Breast epithelium (tissue), 4 donors: Measurements from ENCODE around the gene IFT27. TPM values are rescaled to one million over a fixed set of nuclear protein-coding genes. Genes with fewer than 3 reads are reported as not detected.

Experiments used
- DNase-seq, 2 donors: peaks; one replicate each; pipeline ENCODE4 v3.0.0-alpha.2; 2019; ENCODE audit warnings: low spot score in 2 of 2
- H3K27ac ChIP-seq, 2 donors: fragments of 200-600 bp; sonication (generic) in 1 of 2; one replicate each; pipeline ENCODE4 v1.5.1; 2016 to 2019; ENCODE audit warnings: mild to moderate bottlenecking in 1 of 2
- H3K27me3 ChIP-seq, 2 donors: fragments of 200-600 bp; sonication (generic) in 1 of 2; one replicate each; pipeline versions ENCODE4 v1.5.1 to v1.6.0; 2017 to 2019; ENCODE audit warnings: control low read depth in 1 of 2, mild to moderate bottlenecking in 1 of 2
- H3K36me3 ChIP-seq: fragments of 200-600 bp; one replicate; pipeline ENCODE4 v1.5.1; 2019
- H3K4me1 ChIP-seq, 2 donors: fragments of 200-600 bp; sonication (generic); one replicate each; pipeline ENCODE4 v1.5.1; 2016 to 2019; ENCODE audit warnings: control low read depth in 1 of 2
- H3K4me3 ChIP-seq, 3 donors: fragments of 200-600 bp; sonication (generic); 1 replicate in 2 of 3; 2 replicates in 1 of 3; pipeline ENCODE4 v1.5.1; 2016 to 2019; ENCODE audit warnings: mild to moderate bottlenecking in 3 of 3, moderate library complexity in 2 of 3
- H3K9me3 ChIP-seq, 2 donors: fragments of 200-600 bp; sonication (generic) in 1 of 2; one replicate each; pipeline ENCODE4 v1.5.1; 2016 to 2019; ENCODE audit warnings: control low read depth in 1 of 2
- CTCF ChIP-seq, 3 donors: fragments of 450-650 bp; IDR thresholded peaks; one replicate each; pipeline ENCODE4 v1.5.1; 2016 to 2017; ENCODE audit warnings: antibody characterized with exemption in 3 of 3, mild to moderate bottlenecking in 3 of 3, moderate library complexity in 3 of 3
- POLR2A ChIP-seq: fragments of 450-650 bp; IDR thresholded peaks from one replicate; pipeline ENCODE4 v1.6.1; 2016; ENCODE audit warnings: antibody characterized with exemption, mild to moderate bottlenecking, moderate library complexity
- POLR2AphosphoS5 ChIP-seq, 3 donors: sonication (generic); formaldehyde crosslinking; IDR thresholded peaks; one replicate each; pipeline ENCODE4 v1.6.1; 2017; ENCODE audit warnings: antibody characterized with exemption in 3 of 3
- intact Hi-C: fragments of 100-400 bp; cut with DNase I; formaldehyde crosslinking; loops from one replicate; pipeline ENCODE4 v1.15.1; 2023; ENCODE audit warnings: low total_unique reads
- total RNA-seq, 3 donors: library from RNA; depleted of rRNA; stranded (reverse); fragments of >200 nt; gene quantifications; one replicate each; pipeline ENCODE4 v1.1.0, GENCODE V29; 2016

The IFT27 gene
- total RNA-seq, 3 donors from 2014 or later, result 19.0 to 23.7 (median 20.6) TPM

- peaks cover 0 to 6% of the 10 kb centered on the region in 2 donors for H3K4me1 ChIP-seq
Observed at GRCh38 chr22:36770513-36771231, 5.2 kb downstream of the IFT27 start.

GRCh38 chr22:36769541-36770512, 6.1 kb downstream of the IFT27 start:
- Histone ChIP-seq H3K4me3 (no peak overlapping the region), H3K27me3 (no peaks in the 10 kb centered on the region), H3K4me1 (peaks cover 0 to under 1% of the 10 kb centered on the region in 2 donors), H3K36me3 (no peaks in the 10 kb centered on the region), H3K9me3 (no peaks in the 10 kb centered on the region), H3K27ac (no peak overlapping the region)
- DNase-seq, result peak in 1 of 2 donors; percentile 17
- TF ChIP-seq CTCF (IDR thresholded peaks at IDR 0.05), result no peak
- no peak for TF ChIP-seq POLR2AphosphoS5 (IDR thresholded peaks at IDR 0.05)
- no peak for TF ChIP-seq POLR2A
- intact Hi-C loops, result no loop called here

More at GRCh38 chr22:36770513-36771231, 5.2 kb downstream of the IFT27 start:
- no peak for TF ChIP-seq POLR2AphosphoS5 (IDR thresholded peaks at IDR 0.05)
- no peak for TF ChIP-seq CTCF (IDR thresholded peaks at IDR 0.05)
- TF ChIP-seq POLR2A, result no peak
- H3K27ac ChIP-seq, result no peak overlapping the region
- no peak overlapping the region for H3K4me3 ChIP-seq
- intact Hi-C loops, result no loop called here
- no peaks in the 10 kb centered on the region for H3K27me3 ChIP-seq
- DNase-seq, result peak in 1 of 2 donors; percentile 39
- H3K9me3 ChIP-seq, result no peaks in the 10 kb centered on the region
- H3K36me3 ChIP-seq, result no peaks in the 10 kb centered on the region

GRCh38 chr22:36768616-36769015, 7.3 kb downstream of the IFT27 start:
- no peak overlapping the region for H3K4me3 ChIP-seq
- intact Hi-C loops, result no loop called here
- DNase-seq, result peak in 1 of 2 donors; percentile 28
- no peak for TF ChIP-seq POLR2AphosphoS5 (IDR thresholded peaks at IDR 0.05)
- no peak for TF ChIP-seq POLR2A
- TF ChIP-seq CTCF (IDR thresholded peaks at IDR 0.05), result no peak
- no peaks in the 10 kb centered on the region for H3K4me1 ChIP-seq
- H3K36me3 ChIP-seq, result no peaks in the 10 kb centered on the region
- H3K27ac ChIP-seq, result no peak overlapping the region
- H3K27me3 ChIP-seq, result no peaks in the 10 kb centered on the region
- H3K9me3 ChIP-seq, result no peaks in the 10 kb centered on the region

- no peak overlapping the region for H3K4me3 ChIP-seq
- TF ChIP-seq CTCF (IDR thresholded peaks at IDR 0.05) (no peak), POLR2A (no peak), POLR2AphosphoS5 (IDR thresholded peaks at IDR 0.05) (no peak)
- intact Hi-C loops, result no loop called here
- H3K27ac ChIP-seq, result no peak overlapping the region
- DNase-seq, result peak in 1 of 2 donors; percentile 25
- no peaks in the 10 kb centered on the region for H3K27me3 ChIP-seq
- no peaks in the 10 kb centered on the region for H3K9me3 ChIP-seq
- H3K4me1 ChIP-seq, result no peaks in the 10 kb centered on the region
- no peaks in the 10 kb centered on the region for H3K36me3 ChIP-seq
Observed at GRCh38 chr22:36768141-36768540, 7.8 kb downstream of the IFT27 start.
